Measurements from ENCODE around the gene STOML2. TPM values are rescaled to one million over a fixed set of nuclear protein-coding genes. Genes with fewer than 3 reads are reported as not detected.
A peak's percentile ranks its signal among the peaks of the same experiment; 100 is the strongest.

The STOML2 gene
- total and polyA plus RNA-seq, 9 of the 15 experiments (the other 6 are each of a cell fraction or from before 2014, with no cell fraction given), result 110 to 220 (median 174) TPM

DNA sequence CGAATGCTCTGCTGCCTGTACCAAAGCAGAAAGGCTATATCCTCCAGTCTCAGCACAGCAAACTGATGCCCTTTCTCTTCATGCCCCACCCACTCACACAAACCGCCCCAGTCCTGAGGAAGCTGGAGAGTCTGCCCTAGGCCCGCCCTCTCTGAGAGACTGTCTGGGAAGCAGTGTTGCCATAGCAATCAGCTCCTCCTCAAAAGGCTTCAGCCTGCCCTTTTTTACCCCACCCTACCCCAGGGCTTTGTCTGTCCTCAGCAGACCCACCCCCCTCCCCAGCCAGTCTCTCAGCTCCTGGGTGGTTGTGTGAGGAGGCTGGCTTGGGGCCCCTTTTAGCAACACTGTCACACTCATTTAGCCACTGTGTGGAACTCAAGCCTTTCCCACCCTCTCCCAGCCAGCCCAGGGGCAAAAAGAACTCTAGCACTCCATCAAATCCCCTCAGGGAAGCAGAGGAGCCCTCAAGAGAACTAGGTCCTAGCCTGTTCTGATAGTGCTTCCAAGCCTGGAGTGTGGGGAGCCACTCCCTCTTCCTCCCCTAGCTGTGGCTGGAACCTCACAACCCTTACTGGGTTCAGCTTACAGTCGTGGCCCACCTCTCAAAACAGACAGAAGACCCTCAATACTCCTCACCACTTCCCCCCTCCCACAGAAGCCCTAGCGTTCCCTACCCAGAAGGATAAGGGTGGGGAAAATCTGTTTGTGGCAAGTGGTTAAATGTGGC, 11.3 kb upstream of the STOML2 start (continued):
- TF ChIP-seq, protein P1, sequence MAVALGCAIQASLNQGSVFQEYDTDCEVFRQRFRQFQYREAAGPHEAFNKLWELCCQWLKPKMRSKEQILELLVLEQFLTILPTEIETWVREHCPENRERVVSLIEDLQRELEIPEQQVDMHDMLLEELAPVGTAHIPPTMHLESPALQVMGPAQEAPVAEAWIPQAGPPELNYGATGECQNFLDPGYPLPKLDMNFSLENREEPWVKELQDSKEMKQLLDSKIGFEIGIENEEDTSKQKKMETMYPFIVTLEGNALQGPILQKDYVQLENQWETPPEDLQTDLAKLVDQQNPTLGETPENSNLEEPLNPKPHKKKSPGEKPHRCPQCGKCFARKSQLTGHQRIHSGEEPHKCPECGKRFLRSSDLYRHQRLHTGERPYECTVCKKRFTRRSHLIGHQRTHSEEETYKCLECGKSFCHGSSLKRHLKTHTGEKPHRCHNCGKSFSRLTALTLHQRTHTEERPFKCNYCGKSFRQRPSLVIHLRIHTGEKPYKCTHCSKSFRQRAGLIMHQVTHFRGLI (CRISPR knock-in tag; IDR thresholded peaks at IDR 0.05), result no peak
- TF ChIP-seq ZFX (CRISPR knock-in tag; IDR thresholded peaks at IDR 0.05), result no peak
- TF ChIP-seq MAFK (IDR thresholded peaks at IDR 0.05; ENCODE audit: low read length), result no peak
- TF ChIP-seq RCOR1 (IDR thresholded peaks at IDR 0.05; ENCODE audit: borderline replicate concordance in 1 of 2, low read depth in 2 of 2, low read length in 2 of 2), result peak in 1 of 2 experiments; percentile 27; a peak in 1 of 4 replicates
- TF ChIP-seq, protein P2, sequence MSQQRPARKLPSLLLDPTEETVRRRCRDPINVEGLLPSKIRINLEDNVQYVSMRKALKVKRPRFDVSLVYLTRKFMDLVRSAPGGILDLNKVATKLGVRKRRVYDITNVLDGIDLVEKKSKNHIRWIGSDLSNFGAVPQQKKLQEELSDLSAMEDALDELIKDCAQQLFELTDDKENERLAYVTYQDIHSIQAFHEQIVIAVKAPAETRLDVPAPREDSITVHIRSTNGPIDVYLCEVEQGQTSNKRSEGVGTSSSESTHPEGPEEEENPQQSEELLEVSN (IDR thresholded peaks at IDR 0.05; ENCODE audit: borderline replicate concordance in 1 of 2, extremely low read depth in 1 of 2, insufficient read depth in 1 of 2, insufficient read length in 1 of 2, low read depth in 1 of 2, low read length in 1 of 2, poor library complexity in 1 of 2, severe bottlenecking in 1 of 2), result no peak
- no peak for TF ChIP-seq CHD1 (IDR thresholded peaks at IDR 0.05; ENCODE audit: low read length)
- TF ChIP-seq POLR2A (conservative IDR thresholded peaks at IDR 0.05), result no peak
- no peak for TF ChIP-seq CHD4 (IDR thresholded peaks at IDR 0.05; ENCODE audit: insufficient read depth, insufficient replicate concordance, low read depth, low read length, poor library complexity, severe bottlenecking)
- TF ChIP-seq CTBP1 (IDR thresholded peaks at IDR 0.05; ENCODE audit: borderline replicate concordance), result 0 out of 2 replicates have a peak, but pooled peaks have one; percentile 9
- no peak for TF ChIP-seq GATAD2B (IDR thresholded peaks at IDR 0.05; ENCODE audit: borderline replicate concordance)
- TF ChIP-seq, protein P3, sequence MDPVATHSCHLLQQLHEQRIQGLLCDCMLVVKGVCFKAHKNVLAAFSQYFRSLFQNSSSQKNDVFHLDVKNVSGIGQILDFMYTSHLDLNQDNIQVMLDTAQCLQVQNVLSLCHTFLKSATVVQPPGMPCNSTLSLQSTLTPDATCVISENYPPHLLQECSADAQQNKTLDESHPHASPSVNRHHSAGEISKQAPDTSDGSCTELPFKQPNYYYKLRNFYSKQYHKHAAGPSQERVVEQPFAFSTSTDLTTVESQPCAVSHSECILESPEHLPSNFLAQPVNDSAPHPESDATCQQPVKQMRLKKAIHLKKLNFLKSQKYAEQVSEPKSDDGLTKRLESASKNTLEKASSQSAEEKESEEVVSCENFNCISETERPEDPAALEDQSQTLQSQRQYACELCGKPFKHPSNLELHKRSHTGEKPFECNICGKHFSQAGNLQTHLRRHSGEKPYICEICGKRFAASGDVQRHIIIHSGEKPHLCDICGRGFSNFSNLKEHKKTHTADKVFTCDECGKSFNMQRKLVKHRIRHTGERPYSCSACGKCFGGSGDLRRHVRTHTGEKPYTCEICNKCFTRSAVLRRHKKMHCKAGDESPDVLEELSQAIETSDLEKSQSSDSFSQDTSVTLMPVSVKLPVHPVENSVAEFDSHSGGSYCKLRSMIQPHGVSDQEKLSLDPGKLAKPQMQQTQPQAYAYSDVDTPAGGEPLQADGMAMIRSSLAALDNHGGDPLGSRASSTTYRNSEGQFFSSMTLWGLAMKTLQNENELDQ (CRISPR knock-in tag; IDR thresholded peaks at IDR 0.05; ENCODE audit: borderline replicate concordance), result no peak
- no peak for TF ChIP-seq HDAC8 (tag; IDR thresholded peaks at IDR 0.05)
